ENCODE results near the gene OR52D1. TPM values are rescaled to one million over a fixed set of nuclear protein-coding genes. Genes with fewer than 3 reads are reported as not detected.

The OR52D1 gene
- total and polyA plus RNA-seq, 2 of the 4 experiments (the other 2 are of a cell fraction) = not detected

DNA sequence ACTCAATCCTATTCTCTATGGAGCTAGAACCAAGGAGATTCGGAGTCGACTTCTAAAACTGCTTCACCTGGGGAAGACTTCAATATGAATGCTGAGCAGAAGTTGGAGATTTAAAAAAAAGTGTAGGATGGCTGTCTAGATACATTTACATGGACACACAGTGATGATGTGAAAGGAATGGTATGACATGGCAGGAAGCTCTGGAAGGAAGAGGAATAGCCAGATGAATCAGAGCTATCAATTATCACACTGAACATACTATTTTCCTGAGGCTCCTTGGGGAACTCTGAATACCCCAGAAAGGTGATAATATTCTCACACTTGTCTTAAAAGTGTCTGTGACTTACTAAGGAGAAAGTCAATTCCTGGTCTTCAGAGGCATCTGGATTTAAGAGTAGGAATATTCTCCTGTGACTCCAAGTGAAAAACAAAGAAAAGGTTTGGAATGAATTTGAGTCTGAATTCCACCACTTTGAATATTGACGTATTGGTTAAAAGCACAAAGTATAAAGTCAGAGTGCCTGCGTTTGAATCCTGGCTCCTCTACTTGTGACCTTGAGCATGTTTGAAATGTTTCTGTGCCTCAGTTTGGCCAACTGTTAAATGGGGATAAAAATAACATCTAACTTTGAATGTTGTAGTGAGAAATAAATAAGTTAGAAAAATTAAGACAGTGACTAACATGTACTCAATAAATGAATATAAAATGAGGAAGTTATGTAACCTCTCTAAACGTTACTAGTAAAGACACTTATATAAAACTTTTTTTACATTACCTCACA lies 1.3 kb downstream of the OR52D1 start:
- Histone ChIP-seq H3K14ac (replicated peaks; ENCODE audit: low read depth, low read length) (no peak overlapping the region), H3K36me3 (ENCODE audit: control insufficient read depth, insufficient read depth, low read length) (no peaks in the 10 kb centered on the region), H3K4me1 (ENCODE audit: control insufficient read depth, insufficient read depth, low read length) (no peaks in the 10 kb centered on the region), H3K79me1 (ENCODE audit: low read depth in 1 of 2, low read length in 2 of 2) (no peaks in the 10 kb centered on the region), H3K27ac (ENCODE audit: insufficient read depth, low read length) (no peak overlapping the region), H3K4me2 (ENCODE audit: low read depth, low read length) (no peak overlapping the region), H4K8ac (ENCODE audit: low read depth in 2 of 2, low read length in 2 of 2) (no peak overlapping the region), H3K18ac (ENCODE audit: low read depth, low read length) (no peak overlapping the region), H2BK5ac (ENCODE audit: low read depth, low read length, poor library complexity, severe bottlenecking) (no peak overlapping the region), H2BK120ac (ENCODE audit: low read depth, low read length) (no peak overlapping the region), H4K91ac (ENCODE audit: insufficient read depth, low read depth, low read length) (no peak overlapping the region), H4K5ac (ENCODE audit: low read depth, low read length) (no peak overlapping the region), H3K27me3 (ENCODE audit: control insufficient read depth, insufficient read depth, low read length) (no peaks in the 10 kb centered on the region), H3K56ac (ENCODE audit: extremely low read depth, insufficient read depth, low read length) (no peak overlapping the region), H4K20me1 (ENCODE audit: insufficient read depth, low read length) (no peaks in the 10 kb centered on the region), H3K9me1 (ENCODE audit: insufficient read depth, low read length) (no peaks in the 10 kb centered on the region), H2AK9ac (replicated peaks; ENCODE audit: low read depth, low read length, poor library complexity) (no peak overlapping the region), H2BK20ac (ENCODE audit: low read depth, low read length) (no peak overlapping the region), H2BK15ac (ENCODE audit: low read depth, low read length) (no peak overlapping the region), H3K9ac (ENCODE audit: low read depth, low read length) (no peak overlapping the region), H3K9me3 (ENCODE audit: control insufficient read depth, insufficient read depth, low read length) (no peaks in the 10 kb centered on the region), H3K23ac (ENCODE audit: low read depth, low read length) (no peak overlapping the region), H3K4ac (ENCODE audit: low read depth, low read length) (no peak overlapping the region), H2AFZ (replicated peaks; ENCODE audit: low read length, poor library complexity) (no peak overlapping the region), H3K4me3 (ENCODE audit: insufficient read depth, low read depth, low read length) (no peak overlapping the region), H2AK5ac (ENCODE audit: low read depth, low read length) (no peak overlapping the region)
- ChIA-PET CTCF (no interaction called here), POLR2A (ENCODE audit: unreplicated experiment) (no interaction called here)
- DNase-seq = peak; percentile 11
- no peak for ATAC-seq (ENCODE audit: low read depth)
- no TSS peak for BruUV-seq (replicated peaks)
- dilution Hi-C loops (cut with HindIII; ENCODE audit: low sequenced_read_pairs, unreplicated experiment) (no loop called here), intact Hi-C loops (cut with micrococcal nuclease) (no loop called here), in situ Hi-C loops (cut with MboI; ENCODE audit: low sequenced_read_pairs) (no loop called here)
- WGBS, 2 experiments (ENCODE audit: extremely low coverage in 2 of 2, insufficient read length in 1 of 2) = no CpG with 5 or more reads among the region's 5 CpGs
- TF ChIP-seq POLR2A (IDR thresholded peaks at IDR 0.05; ENCODE audit: low read depth, low read length) (no peak), RAD21 (IDR thresholded peaks at IDR 0.05; ENCODE audit: low read length) (no peak), RFX5 (IDR thresholded peaks at IDR 0.05; ENCODE audit: low read depth, low read length) (no peak), RCOR1 (IDR thresholded peaks at IDR 0.05; ENCODE audit: insufficient replicate concordance, low read length) (no peak), MAFK (IDR thresholded peaks at IDR 0.05; ENCODE audit: low read depth, low read length) (no peak), MAZ (IDR thresholded peaks at IDR 0.05; ENCODE audit: borderline replicate concordance, low read depth, low read length) (no peak), SMC3 (IDR thresholded peaks at IDR 0.05; ENCODE audit: low read depth, low read length) (no peak), BHLHE40 (IDR thresholded peaks at IDR 0.05; ENCODE audit: low read depth, low read length) (no peak), FOS (IDR thresholded peaks at IDR 0.05; ENCODE audit: low read depth, low read length) (no peak), CEBPB (IDR thresholded peaks at IDR 0.05; ENCODE audit: low read depth, low read length) (no peak), CHD1 (IDR thresholded peaks at IDR 0.05; ENCODE audit: low read depth, low read length) (no peak), MXI1 (IDR thresholded peaks at IDR 0.05; ENCODE audit: borderline replicate concordance, low read depth, low read length) (no peak), NFE2L2 (IDR thresholded peaks at IDR 0.05; ENCODE audit: low read depth, low read length) (no peak)
- TF ChIP-seq, protein P1, sequence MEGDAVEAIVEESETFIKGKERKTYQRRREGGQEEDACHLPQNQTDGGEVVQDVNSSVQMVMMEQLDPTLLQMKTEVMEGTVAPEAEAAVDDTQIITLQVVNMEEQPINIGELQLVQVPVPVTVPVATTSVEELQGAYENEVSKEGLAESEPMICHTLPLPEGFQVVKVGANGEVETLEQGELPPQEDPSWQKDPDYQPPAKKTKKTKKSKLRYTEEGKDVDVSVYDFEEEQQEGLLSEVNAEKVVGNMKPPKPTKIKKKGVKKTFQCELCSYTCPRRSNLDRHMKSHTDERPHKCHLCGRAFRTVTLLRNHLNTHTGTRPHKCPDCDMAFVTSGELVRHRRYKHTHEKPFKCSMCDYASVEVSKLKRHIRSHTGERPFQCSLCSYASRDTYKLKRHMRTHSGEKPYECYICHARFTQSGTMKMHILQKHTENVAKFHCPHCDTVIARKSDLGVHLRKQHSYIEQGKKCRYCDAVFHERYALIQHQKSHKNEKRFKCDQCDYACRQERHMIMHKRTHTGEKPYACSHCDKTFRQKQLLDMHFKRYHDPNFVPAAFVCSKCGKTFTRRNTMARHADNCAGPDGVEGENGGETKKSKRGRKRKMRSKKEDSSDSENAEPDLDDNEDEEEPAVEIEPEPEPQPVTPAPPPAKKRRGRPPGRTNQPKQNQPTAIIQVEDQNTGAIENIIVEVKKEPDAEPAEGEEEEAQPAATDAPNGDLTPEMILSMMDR (conservative IDR thresholded peaks at IDR 0.05; ENCODE audit: low read depth, low read length) = no peak
- TF ChIP-seq, protein P2, sequence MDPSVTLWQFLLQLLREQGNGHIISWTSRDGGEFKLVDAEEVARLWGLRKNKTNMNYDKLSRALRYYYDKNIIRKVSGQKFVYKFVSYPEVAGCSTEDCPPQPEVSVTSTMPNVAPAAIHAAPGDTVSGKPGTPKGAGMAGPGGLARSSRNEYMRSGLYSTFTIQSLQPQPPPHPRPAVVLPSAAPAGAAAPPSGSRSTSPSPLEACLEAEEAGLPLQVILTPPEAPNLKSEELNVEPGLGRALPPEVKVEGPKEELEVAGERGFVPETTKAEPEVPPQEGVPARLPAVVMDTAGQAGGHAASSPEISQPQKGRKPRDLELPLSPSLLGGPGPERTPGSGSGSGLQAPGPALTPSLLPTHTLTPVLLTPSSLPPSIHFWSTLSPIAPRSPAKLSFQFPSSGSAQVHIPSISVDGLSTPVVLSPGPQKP (IDR thresholded peaks at IDR 0.05; ENCODE audit: borderline replicate concordance, low read depth, low read length) = no peak
- TF ChIP-seq, protein P3, sequence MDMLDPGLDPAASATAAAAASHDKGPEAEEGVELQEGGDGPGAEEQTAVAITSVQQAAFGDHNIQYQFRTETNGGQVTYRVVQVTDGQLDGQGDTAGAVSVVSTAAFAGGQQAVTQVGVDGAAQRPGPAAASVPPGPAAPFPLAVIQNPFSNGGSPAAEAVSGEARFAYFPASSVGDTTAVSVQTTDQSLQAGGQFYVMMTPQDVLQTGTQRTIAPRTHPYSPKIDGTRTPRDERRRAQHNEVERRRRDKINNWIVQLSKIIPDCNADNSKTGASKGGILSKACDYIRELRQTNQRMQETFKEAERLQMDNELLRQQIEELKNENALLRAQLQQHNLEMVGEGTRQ (IDR thresholded peaks at IDR 0.05; ENCODE audit: low read depth, low read length) = no peak

Measured in IMR-90 (cell line).